ENCODE data around the gene LMOD2. TPM values are rescaled to one million over a fixed set of nuclear protein-coding genes. Genes with fewer than 3 reads are reported as not detected.

The LMOD2 gene
- total RNA-seq, 4 donors from 2014 or later: not detected

GRCh38 chr7:123641901-123642300, 13.8 kb upstream of the LMOD2 start:
- Histone ChIP-seq H3K36me3 (no peaks in the 10 kb centered on the region), H3K4me1 (peaks cover 0 to 9% (median 0%) of the 10 kb centered on the region in 4 donors), H3K27ac (no peak overlapping the region), H3K27me3 (no peaks in the 10 kb centered on the region), H3K9me3 (no peaks in the 10 kb centered on the region), H3K4me3 (no peak overlapping the region)
- DNase-seq: no peak
- TF ChIP-seq POLR2A (IDR thresholded peaks at IDR 0.05) (no peak), CTCF (IDR thresholded peaks at IDR 0.05) (no peak)

- TF ChIP-seq POLR2A (IDR thresholded peaks at IDR 0.05) (no peak), CTCF (IDR thresholded peaks at IDR 0.05) (no peak)
- H3K9me3 ChIP-seq: no peaks in the 10 kb centered on the region
- H3K36me3 ChIP-seq: no peaks in the 10 kb centered on the region
- H3K4me1 ChIP-seq: peaks cover 0 to 9% (median 0%) of the 10 kb centered on the region in 4 donors
- no peak overlapping the region for H3K4me3 ChIP-seq
- H3K27me3 ChIP-seq: no peaks in the 10 kb centered on the region
- H3K27ac ChIP-seq: no peak overlapping the region
- DNase-seq: peak in 1 of 3 donors; percentile 48
Observed at GRCh38 chr7:123643495-123644441, 11.9 kb upstream of the LMOD2 start.

GRCh38 chr7:123645516-123645915, 10.2 kb upstream of the LMOD2 start:
- TF ChIP-seq POLR2A (IDR thresholded peaks at IDR 0.05) (no peak), CTCF (IDR thresholded peaks at IDR 0.05) (no peak)
- no peaks in the 10 kb centered on the region for H3K36me3 ChIP-seq

DNA sequence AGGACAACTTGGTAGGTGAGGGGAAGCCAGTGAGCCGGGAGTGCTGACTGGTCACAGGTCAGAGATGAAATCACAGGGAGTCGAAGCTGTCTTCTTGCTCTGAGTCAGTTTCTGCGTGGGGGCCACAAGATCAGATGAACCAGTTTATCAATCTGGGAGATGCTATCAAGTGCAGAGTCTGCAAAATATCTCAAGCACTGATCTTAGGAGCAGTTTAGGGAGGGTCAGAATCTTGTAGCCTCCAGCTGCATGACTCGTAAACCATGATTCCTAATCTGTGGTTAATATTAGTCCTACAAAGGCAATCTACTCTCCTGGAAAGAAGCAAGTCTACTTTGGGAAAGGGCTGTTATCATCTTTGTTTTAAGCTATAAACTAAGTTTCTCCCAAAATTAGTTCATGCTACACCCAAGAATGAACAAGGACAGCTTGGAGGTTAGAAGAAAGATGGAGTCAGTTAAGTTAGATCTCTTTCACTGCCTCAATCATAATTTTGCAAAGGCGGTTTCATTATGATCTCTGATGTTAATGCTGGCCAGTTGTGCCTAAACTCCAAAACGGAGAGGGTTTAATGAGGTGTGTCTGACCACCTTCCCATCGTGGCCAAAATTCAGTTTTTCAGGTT, 8.4 kb upstream of the LMOD2 start:
- H3K9me3 ChIP-seq: no peaks in the 10 kb centered on the region
- no peak overlapping the region for H3K4me3 ChIP-seq
- TF ChIP-seq CTCF (IDR thresholded peaks at IDR 0.05): no peak
- no peak for TF ChIP-seq POLR2A (IDR thresholded peaks at IDR 0.05)
- H3K27me3 ChIP-seq: no peaks in the 10 kb centered on the region
- H3K36me3 ChIP-seq: no peaks in the 10 kb centered on the region
- DNase-seq: no peak
- no peak overlapping the region for H3K27ac ChIP-seq
- peaks cover 0 to 9% (median 0%) of the 10 kb centered on the region in 4 donors for H3K4me1 ChIP-seq

More at GRCh38 chr7:123645516-123645915, 10.2 kb upstream of the LMOD2 start:
- no peak overlapping the region for H3K27ac ChIP-seq
- no peaks in the 10 kb centered on the region for H3K9me3 ChIP-seq
- H3K27me3 ChIP-seq: no peaks in the 10 kb centered on the region
- DNase-seq: no peak
- H3K4me3 ChIP-seq: no peak overlapping the region
- peaks cover 0 to 9% (median 0%) of the 10 kb centered on the region in 4 donors for H3K4me1 ChIP-seq

DNA sequence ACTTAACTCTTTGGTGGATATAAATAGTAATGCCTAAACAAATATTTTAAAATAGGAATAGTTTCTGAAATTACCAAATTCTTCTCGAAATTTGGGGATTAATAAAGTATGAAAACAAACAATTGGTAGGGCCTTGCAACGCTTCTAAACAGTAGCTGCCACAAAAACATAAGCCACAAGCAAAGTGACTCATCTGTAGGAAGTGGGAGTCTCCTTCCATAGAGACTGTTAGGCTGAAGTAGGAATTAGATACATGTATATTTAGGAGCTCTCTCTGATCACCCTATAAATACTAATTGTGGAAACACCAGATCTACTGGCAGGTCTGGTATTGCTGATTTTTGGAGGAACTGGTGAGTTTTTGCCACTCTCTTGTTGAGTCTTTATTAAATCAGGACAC, 5.7 kb upstream of the LMOD2 start:
- H3K27ac ChIP-seq: no peak overlapping the region
- TF ChIP-seq CTCF (IDR thresholded peaks at IDR 0.05) (no peak), POLR2A (IDR thresholded peaks at IDR 0.05) (no peak)
- H3K36me3 ChIP-seq: no peaks in the 10 kb centered on the region
- DNase-seq: no peak
- no peak overlapping the region for H3K4me3 ChIP-seq
- H3K27me3 ChIP-seq: no peaks in the 10 kb centered on the region
- H3K4me1 ChIP-seq: no peaks in the 10 kb centered on the region
- no peaks in the 10 kb centered on the region for H3K9me3 ChIP-seq

Measured in Peyer's patch (tissue), 4 donors.